Inflammatory macrophage (primary cell): ENCODE data around the gene DACT1.
"Not testable (repeated sequence)": the region's sequence is repeated elsewhere in the genome, so short reads cannot be mapped to it uniquely, and the experiment has no call there.

ENCODE experiments used
- DNase-seq, 2 donors: peaks; one replicate each; pipeline ENCODE4 v3.0.0-alpha.2; 2020 to 2022
- total RNA-seq, 18 experiments: gene quantifications; one replicate each; lab custom pipeline; 2026; ENCODE audit warnings: mixed read lengths in 6 of 18, inconsistent platforms in 2 of 18; lab: John Stamatoyannopoulos, UW

DACT1 gene
- 0 to 2.4 (median 0.58) reads per million in 18 experiments for total RNA-seq

DNA sequence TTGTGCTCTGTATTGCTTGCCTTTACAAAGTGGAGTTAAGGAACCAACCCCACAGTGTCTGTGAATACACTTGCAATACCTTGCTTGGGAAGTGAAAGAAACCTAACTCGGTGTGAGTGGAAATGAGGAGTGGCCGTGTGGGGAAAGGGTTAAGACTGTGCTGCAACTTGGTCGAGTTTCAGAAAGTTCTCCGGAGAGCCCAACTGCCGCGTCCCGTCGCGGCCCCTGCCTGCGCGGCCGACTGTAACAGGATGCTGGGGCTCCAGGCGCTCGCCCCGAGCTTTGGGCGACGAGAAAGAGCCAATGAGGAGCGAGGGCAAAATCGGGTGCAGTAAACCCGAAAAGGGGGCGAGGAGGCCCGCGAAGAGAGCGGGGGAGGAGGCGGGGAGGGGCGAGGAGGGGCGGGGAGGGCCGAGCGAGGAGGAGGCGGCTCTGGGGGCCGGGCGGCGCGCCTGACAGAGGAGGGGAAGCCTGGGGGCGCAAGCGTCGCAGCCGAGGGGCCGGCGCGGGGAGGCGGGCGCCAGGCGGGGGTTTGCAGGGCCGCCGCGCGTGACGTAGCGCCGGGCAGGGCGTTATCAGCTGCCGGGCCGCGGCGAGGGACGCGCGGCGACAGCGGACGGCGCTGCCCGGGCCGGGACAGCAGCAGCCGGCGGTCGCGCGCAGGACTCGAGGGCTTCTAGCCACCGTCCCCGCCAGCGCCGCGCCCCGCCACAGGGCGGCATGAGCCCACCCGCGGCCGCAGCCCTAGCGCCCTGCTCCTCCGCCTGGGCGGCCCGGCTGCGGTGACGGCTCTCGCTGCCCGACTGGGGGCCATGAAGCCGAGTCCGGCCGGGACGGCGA, at the start of gene DACT1:
DACT1 (plus strand) TSS at position 572 of the 840 bp plus-strand sequence; CDS start at position 813, 241 bp downstream.
- peak; percentile 22 to 34 for DNase-seq

GRCh38 chr14:58588321-58588720, 49.4 kb upstream of the DACT1 start:
- DNase-seq, result not testable (repeated sequence)

GRCh38 chr14:58593977-58594376, 43.8 kb upstream of the DACT1 start:
- no peak for DNase-seq

DNA sequence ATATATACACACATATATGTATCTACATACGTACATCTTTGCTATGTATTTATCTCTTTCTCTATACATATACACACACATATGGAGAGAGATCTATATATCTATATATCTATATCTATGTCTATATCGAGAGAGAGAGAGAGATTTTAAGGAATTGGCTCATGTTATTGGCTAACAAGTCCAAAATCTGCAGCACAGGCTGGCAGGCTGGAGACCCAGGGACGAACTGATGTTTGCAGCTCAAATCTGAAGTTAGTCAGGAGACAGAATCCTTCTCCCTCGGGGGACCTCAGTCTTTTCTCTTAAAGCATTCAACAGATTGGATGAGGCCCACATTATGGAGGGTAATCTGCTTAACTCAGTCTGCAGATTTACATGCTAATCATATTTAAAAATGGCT, 40.7 kb upstream of the DACT1 start:
- no peak for DNase-seq

DNA sequence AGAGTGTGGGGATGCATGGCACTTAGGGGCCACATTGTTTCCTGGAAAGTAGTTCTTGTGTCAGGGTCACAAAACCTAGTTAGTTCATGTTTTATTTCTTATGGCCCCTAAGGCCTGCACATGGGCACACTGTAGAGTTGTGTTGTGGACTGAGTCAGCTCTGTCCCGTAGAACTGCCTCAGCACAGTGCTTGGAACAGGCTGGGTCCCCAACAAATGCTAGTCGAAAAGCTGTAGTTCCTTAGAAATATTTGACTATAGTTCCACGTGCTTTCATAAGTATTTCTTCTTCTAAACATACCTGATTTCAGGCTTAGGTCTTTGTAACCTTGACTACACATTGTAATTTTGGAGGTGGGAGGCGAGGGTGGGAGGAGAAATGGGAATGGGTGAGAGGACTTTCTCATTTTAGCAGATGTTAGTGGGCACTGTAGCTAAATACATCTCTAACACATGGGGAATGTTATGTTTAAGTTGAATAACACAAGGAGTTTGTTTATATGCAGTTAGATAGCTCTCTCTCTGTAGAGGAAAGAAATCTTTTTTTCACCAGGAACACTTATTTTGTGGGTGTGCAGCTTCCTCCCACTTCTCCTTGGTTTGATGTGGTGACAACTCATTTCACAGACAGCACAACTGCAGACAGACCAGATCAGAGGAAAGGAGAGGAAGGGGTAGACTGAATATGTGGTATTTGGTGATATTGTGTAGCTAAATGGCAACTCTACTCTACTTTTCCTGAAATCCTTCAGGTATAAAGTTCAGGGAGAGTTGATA, 39.5 kb upstream of the DACT1 start:
- DNase-seq, result no peak

DNA sequence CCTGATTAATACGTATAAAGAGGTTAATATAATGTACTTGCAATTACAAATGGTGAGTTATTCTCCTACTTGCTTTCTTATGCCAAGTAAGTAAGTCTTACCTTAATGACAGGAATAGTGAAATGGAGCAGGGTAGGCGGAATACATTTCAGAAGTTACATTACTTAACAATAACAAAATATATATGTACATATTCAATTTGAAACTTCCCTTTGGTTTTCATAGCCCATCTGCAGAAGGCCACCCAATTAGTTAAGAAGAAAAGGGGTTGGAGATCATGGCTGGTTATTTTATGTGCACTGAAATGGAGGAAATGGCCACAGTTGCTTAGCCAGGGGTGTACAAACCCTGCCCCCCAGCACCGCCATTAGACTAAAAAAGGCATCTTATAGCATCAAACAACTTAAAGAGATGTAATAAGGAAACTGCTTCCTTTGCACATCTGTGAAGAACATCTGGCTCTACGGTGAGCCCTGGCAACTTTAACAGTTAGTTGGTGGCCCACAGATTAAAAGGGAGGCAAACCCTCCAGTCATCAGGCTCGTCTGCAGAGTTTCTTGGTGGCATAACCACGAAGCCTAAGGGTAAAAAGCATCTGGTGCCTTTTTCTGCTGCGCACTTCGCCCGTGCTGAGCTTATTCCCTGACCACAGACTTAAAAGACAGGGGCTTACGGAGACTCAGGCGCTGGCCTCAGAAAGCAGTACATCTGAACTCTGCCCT, 38.8 kb upstream of the DACT1 start:
- DNase-seq, result no peak

DNA sequence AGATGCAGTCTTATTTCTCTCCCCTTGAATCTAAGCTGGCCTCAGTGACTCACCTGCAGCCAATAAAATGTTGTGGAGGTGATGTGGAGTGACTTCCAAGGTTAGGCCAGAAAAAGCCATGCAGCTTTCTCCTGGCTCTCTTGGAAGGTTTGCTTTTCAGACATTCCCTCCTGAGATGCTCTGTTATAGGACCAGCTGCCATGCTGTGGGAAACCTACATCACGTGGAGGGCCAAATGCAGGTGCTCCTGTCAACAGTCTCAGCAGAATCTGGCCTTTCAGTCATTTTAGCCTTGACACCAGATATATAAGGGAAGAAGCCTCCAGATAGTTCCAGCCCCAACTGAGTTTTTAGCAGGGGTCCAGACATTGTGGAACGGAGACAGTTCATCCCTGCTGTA, 38.1 kb upstream of the DACT1 start:
- no peak for DNase-seq

GRCh38 chr14:58605465-58605864, 32.3 kb upstream of the DACT1 start:
- no peak for DNase-seq

- DNase-seq, result no peak
These were observed 30.4 kb upstream of the DACT1 start for GRCh38 chr14:58607131-58607951.

GRCh38 chr14:58607952-58608317, 29.8 kb upstream of the DACT1 start:
- DNase-seq, result no peak

GRCh38 chr14:58617619-58618018, 20.1 kb upstream of the DACT1 start:
- DNase-seq, result no peak

- DNase-seq, result no peak
These were observed 17.8 kb upstream of the DACT1 start for GRCh38 chr14:58620011-58620410.

- no peak for DNase-seq
These were observed 12.3 kb upstream of the DACT1 start for GRCh38 chr14:58625438-58625837.

- peak in 1 of 2 donors; percentile 5 for DNase-seq
These were observed 11.3 kb upstream of the DACT1 start for GRCh38 chr14:58626431-58626831.

DNA sequence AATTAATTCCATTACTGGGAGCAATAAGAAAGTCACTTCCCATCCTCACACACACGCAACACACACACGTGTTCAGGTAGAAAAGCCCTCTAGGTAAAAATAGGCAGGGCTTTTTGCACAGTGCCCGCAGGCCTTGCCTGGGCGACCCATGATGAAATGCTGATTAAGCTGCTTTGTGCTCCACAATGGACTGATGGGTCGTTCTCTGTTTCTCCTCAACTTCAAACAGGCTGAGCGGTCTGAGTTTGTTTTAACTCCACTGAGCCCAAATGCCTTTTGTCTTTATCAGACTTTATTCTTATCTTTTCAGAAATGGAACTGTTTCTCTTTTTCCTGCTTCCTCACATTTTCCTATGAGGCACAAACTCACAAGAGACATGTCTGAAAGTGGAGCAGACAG, 9.4 kb upstream of the DACT1 start:
- DNase-seq, result no peak

DNA sequence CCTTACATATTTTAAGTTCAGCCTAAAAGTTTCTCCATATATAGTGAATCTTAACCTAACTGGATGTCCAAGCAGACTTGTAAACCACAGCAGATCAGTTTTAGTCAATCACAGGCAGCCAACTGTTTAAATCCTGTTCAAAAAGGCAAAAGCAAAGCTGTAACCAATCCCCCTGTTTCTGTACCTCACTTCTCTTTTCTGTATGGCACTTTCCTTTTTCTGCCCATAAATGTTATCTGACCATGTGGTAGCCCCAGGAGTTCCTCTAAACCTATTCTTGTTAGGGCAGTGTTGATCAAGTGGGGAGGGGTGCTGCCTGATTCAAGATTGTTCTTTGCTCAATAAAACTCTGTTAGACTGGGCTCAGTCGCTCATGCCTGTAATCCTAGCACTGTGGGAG, 8.5 kb upstream of the DACT1 start:
- no peak for DNase-seq

GRCh38 chr14:58631732-58632131, 6.0 kb upstream of the DACT1 start:
- no peak for DNase-seq

DNA sequence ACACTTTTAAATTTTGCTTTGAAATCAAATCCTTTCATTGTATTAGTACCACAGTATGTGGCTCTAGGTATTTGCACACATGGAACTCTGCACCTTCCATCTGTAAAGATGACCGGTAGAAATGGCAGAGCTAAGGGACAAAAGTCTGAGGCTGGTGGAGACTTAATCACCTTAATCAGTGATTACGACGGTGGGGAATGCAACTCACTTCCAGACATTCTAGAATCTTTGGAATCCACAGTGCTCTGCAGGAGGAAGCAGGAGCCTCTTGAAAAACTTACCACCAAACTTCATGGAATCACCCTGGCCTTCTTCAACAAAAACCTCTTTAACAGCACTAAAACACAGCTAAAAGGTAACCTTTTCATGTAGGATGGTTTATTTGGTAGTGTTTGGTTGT, 3.9 kb upstream of the DACT1 start:
- DNase-seq, result no peak

DNA sequence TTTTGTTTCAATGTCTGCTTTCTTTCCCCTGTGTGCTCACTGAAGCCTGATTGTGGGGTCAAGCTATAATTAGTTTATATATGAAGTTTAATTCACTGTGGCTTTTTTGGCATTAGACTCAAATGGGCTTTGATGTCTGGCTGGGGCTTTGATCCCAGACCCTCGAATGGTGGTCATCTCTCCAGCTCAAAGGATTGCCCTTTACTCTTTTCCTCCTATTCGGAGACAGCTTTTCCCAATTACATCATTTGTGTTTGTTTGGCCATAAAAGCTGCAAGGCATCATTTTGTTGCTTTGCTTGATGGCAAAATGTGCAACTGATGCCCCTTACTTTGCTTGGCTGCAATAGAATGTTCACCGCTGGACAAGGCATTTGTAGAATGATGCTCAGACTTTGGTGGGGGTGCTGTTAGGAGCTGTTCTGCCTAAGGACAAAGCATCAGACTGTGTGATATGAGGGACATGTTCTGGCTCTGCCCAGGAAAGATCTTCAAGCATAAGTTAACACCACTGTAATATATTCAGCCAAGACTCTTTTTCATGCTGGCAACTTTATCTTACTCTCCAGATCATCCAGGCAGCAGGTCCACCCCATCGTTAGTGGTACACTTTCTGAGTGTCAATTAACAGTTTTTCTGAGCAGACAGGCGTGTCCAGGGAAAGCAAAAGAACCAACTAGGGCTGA, 3.2 kb upstream of the DACT1 start:
- no peak for DNase-seq

DNA sequence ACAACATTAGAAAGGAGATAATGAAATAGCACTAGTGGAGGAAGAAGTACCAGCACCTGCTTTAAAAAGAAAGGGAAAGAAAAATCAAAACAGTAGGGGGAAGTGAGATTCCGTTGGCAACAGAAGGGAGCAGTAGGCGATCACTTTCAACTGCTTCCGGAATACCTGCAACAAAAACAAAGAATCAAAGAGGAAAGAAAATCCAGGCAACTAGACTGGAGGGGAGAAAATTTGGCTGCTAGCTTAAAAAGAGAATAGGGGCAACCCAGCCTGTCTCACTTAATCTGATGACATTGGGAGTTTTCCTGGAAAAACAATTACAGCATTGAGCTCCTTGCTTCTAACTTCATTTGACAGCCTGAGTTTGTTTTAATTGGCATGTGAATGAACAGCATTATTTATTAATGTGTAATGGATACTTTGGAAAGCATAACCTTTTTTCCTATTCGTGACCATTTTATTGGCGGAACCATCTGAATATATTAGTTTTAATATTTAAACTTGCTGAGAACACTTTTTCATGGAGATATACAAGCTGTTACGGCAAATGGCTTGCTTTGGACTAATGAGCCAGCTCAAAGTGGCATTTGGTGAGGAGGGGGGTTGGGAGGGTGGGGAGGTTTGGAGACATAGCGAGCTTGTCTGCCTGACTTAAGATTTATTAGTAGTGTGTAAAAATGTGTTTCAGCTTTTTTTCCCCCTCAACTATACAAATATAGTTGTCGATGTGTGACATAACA, 2.5 kb upstream of the DACT1 start:
- DNase-seq, result no peak

DNA sequence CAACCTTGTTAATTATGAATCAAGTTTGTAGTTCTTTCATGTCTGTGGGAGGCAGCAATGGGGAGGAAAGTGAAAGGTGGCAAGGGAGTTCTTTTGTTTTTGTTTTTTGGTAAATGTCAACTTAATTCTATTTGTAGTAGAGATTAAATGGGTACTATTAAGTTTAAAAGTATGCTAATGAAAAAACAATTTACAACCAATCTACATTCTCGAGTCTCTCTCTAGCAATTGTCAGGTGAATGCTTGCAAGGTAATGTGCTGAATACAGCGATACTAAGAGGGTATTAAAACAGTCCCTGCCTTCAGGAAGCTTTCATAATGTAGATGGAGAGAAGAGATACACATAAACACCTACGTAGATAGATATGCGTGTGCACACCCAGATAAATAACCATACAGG, 1.6 kb upstream of the DACT1 start:
- DNase-seq, result no peak
